Loucy (cell line): Measurements from ENCODE around the gene CACNA1D.

Source experiments
- H2AFZ ChIP-seq: fragments of 200-600 bp; sonication (generic); 2 replicates; pipeline ENCODE4 v1.6.0; 2016; ENCODE audit warnings: antibody characterized with exemption, mild to moderate bottlenecking, low read length, moderate library complexity
- H3F3A ChIP-seq: fragments of 200-600 bp; 2 replicates; pipeline ENCODE4 v1.6.0; 2016; ENCODE audit warnings: antibody characterized with exemption, low read depth, mild to moderate bottlenecking
- H3K27me3 ChIP-seq: fragments of 200-600 bp; sonication (generic); 2 replicates; pipeline ENCODE4 v1.6.1; 2014; ENCODE audit warnings: low read length, mild to moderate bottlenecking; ENCODE audit not compliant: insufficient read depth, poor library complexity, severe bottlenecking
- H3K36me3 ChIP-seq: fragments of 200-600 bp; sonication (generic); 2 replicates; pipeline ENCODE4 v1.6.1; 2016; ENCODE audit warnings: low read length; ENCODE audit not compliant: insufficient read depth
- H3K4me1 ChIP-seq: fragments of 200-600 bp; sonication (generic); 2 replicates; pipeline ENCODE4 v1.5.1; 2014; ENCODE audit warnings: low read length, mild to moderate bottlenecking; ENCODE audit not compliant: insufficient read depth, poor library complexity, severe bottlenecking
- H3K4me2 ChIP-seq: fragments of 200-600 bp; sonication (generic); 2 replicates; pipeline ENCODE4 v1.6.0; 2014; ENCODE audit warnings: antibody characterized with exemption, low read length, low read depth, mild to moderate bottlenecking; ENCODE audit not compliant: poor library complexity, severe bottlenecking
- H3K4me3 ChIP-seq: fragments of 200-600 bp; sonication (generic); 2 replicates; pipeline ENCODE4 v1.5.1; 2014; ENCODE audit warnings: low read length, mild to moderate bottlenecking, mixed read lengths; ENCODE audit not compliant: poor library complexity, severe bottlenecking
- H3K79me2 ChIP-seq: fragments of 200-600 bp; sonication (generic); 2 replicates; pipeline ENCODE4 v1.6.1; 2014; ENCODE audit warnings: low read length; ENCODE audit not compliant: insufficient read depth
- H3K9ac ChIP-seq: fragments of 200-600 bp; sonication (generic); 2 replicates; pipeline ENCODE4 v1.6.0; 2014; ENCODE audit warnings: mild to moderate bottlenecking, low read depth, low read length, moderate library complexity; ENCODE audit not compliant: poor library complexity, severe bottlenecking
- H3K9me2 ChIP-seq: fragments of 200-600 bp; sonication (generic); replicated peaks from 2 replicates; pipeline ENCODE4 v1.6.1; 2016; ENCODE audit warnings: low read depth, low read length, mixed read lengths
- H3K9me3 ChIP-seq: fragments of 200-600 bp; sonication (generic); 2 replicates; pipeline ENCODE4 v1.6.1; 2014; ENCODE audit warnings: mild to moderate bottlenecking, antibody characterized with exemption, low read length, low read depth; ENCODE audit not compliant: insufficient read depth
- H4K20me1 ChIP-seq: fragments of 200-600 bp; sonication (generic); 2 replicates; pipeline ENCODE4 v1.6.0; 2014; ENCODE audit warnings: antibody characterized with exemption, low read length, mild to moderate bottlenecking; ENCODE audit not compliant: insufficient read depth, poor library complexity, severe bottlenecking
- CTCF ChIP-seq: fragments of 200-600 bp; sonication (generic); conservative IDR thresholded peaks from 2 replicates; pipeline ENCODE4 v1.5.1; 2014; ENCODE audit warnings: mild to moderate bottlenecking, antibody characterized with exemption, low read length
- EZH2phosphoT487 ChIP-seq: fragments of 200-600 bp; IDR thresholded peaks from 2 replicates; pipeline ENCODE4 v1.6.1; 2018; ENCODE audit warnings: antibody characterized with exemption, mild to moderate bottlenecking, moderate library complexity, borderline replicate concordance

CACNA1D gene

GRCh38 chr3:53530205-53530604 is 35.8 kb downstream of the CACNA1D start:
- Histone ChIP-seq H2AFZ (no peak overlapping the region), H3F3A (no peaks in the 10 kb centered on the region), H3K36me3 (no peaks in the 10 kb centered on the region), H3K9me2 (no peaks in the 10 kb centered on the region), H3K79me2 (no peaks in the 10 kb centered on the region), H3K4me2 (no peak overlapping the region), H4K20me1 (no peaks in the 10 kb centered on the region), H3K27me3 (peaks cover 5% of the 10 kb centered on the region), H3K4me1 (no peaks in the 10 kb centered on the region), H3K9ac (no peak overlapping the region), H3K4me3 (no peak overlapping the region), H3K9me3 (no peaks in the 10 kb centered on the region)
- TF ChIP-seq EZH2phosphoT487 (no peak), CTCF (no peak)

- Histone ChIP-seq H3K36me3 (no peaks in the 10 kb centered on the region), H4K20me1 (no peaks in the 10 kb centered on the region), H3K9me2 (no peaks in the 10 kb centered on the region), H3K4me1 (no peaks in the 10 kb centered on the region), H3K79me2 (no peaks in the 10 kb centered on the region), H3K27me3 (peaks cover 5% of the 10 kb centered on the region), H2AFZ (no peak overlapping the region), H3F3A (no peaks in the 10 kb centered on the region), H3K9ac (no peak overlapping the region), H3K4me2 (no peak overlapping the region), H3K4me3 (no peak overlapping the region), H3K9me3 (no peaks in the 10 kb centered on the region)
- TF ChIP-seq CTCF (0 out of 2 replicates have a peak, but pooled peaks have one; percentile 9), EZH2phosphoT487 (no peak)
Measured at GRCh38 chr3:53531749-53532148, 37.3 kb downstream of the CACNA1D start.

GRCh38 chr3:53533472-53533871 is 39.1 kb downstream of the CACNA1D start:
- Histone ChIP-seq H3K4me2 (no peak overlapping the region), H3K79me2 (no peaks in the 10 kb centered on the region), H3K27me3 (no peaks in the 10 kb centered on the region), H3K36me3 (no peaks in the 10 kb centered on the region), H3K4me3 (no peak overlapping the region), H3K9me3 (no peaks in the 10 kb centered on the region), H3F3A (no peaks in the 10 kb centered on the region), H3K4me1 (no peaks in the 10 kb centered on the region), H4K20me1 (no peaks in the 10 kb centered on the region), H3K9ac (no peak overlapping the region), H3K9me2 (no peaks in the 10 kb centered on the region), H2AFZ (no peak overlapping the region)
- no peak for TF ChIP-seq EZH2phosphoT487
- no peak for TF ChIP-seq CTCF
